ENCODE measurements around the gene FRYL.
"Not testable (repeated sequence)": the region's sequence is repeated elsewhere in the genome, so short reads cannot be mapped to it uniquely, and the experiment has no call there.

The FRYL gene

DNA sequence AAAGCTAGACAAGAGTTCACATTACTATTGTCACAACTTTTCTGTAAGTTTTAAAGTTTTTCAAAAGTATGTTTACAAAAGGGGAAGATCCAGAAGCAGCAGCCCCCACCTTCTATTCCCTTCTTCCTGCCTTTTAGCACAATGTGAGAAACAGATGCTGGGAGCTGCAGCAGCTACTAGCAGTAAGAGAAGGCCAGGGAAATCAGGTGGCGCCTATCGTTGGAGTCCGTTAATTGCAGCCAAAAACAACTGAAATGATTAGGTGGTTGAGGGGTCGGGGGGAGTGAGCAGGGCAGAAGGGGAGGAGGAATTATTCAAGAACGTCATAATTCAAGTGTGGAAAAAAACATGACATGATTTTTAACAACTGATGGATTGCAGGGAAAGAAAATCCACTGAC, 27.4 kb downstream of the FRYL start:
- TF ChIP-seq, protein P1, sequence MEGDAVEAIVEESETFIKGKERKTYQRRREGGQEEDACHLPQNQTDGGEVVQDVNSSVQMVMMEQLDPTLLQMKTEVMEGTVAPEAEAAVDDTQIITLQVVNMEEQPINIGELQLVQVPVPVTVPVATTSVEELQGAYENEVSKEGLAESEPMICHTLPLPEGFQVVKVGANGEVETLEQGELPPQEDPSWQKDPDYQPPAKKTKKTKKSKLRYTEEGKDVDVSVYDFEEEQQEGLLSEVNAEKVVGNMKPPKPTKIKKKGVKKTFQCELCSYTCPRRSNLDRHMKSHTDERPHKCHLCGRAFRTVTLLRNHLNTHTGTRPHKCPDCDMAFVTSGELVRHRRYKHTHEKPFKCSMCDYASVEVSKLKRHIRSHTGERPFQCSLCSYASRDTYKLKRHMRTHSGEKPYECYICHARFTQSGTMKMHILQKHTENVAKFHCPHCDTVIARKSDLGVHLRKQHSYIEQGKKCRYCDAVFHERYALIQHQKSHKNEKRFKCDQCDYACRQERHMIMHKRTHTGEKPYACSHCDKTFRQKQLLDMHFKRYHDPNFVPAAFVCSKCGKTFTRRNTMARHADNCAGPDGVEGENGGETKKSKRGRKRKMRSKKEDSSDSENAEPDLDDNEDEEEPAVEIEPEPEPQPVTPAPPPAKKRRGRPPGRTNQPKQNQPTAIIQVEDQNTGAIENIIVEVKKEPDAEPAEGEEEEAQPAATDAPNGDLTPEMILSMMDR (IDR thresholded peaks at IDR 0.05; ENCODE audit: control extremely low read depth, extremely low read depth, low read depth, missing control alignments): no peak
- no peak for DNase-seq (ENCODE audit: extremely low spot score)
- ChIA-PET POLR2A (no interaction called here), CTCF (interaction anchor here (1.0 to 1.4 kb wide), 2 partner anchors 10 to 47 kb away, joined by 3 read pairs; no protein-coding TSS in a partner anchor)

- ChIA-PET CTCF (interaction anchor here (1.0 to 1.4 kb wide), 4 partner anchors 9 to 48 kb away, joined by 3 to 5 read pairs (median 3); no protein-coding TSS in a partner anchor), POLR2A (no interaction called here)
- TF ChIP-seq, protein P1 (IDR thresholded peaks at IDR 0.05; ENCODE audit: control extremely low read depth, extremely low read depth, low read depth, missing control alignments): no peak
- no peak for DNase-seq (ENCODE audit: extremely low spot score)
These were observed 27.8 kb downstream of the FRYL start for GRCh38 chr4:48752246-48752645.

GRCh38 chr4:48748949-48749596, 31.0 kb downstream of the FRYL start:
- ChIA-PET CTCF (interaction anchor here (0.9 to 1.5 kb wide), 3 partner anchors 8 to 20 kb away, joined by 3 to 4 read pairs (median 4); no protein-coding TSS in a partner anchor), POLR2A (no interaction called here)
- TF ChIP-seq, protein P1 (IDR thresholded peaks at IDR 0.05; ENCODE audit: control extremely low read depth, extremely low read depth, low read depth, missing control alignments): no peak
- DNase-seq (ENCODE audit: extremely low spot score): no peak

DNA sequence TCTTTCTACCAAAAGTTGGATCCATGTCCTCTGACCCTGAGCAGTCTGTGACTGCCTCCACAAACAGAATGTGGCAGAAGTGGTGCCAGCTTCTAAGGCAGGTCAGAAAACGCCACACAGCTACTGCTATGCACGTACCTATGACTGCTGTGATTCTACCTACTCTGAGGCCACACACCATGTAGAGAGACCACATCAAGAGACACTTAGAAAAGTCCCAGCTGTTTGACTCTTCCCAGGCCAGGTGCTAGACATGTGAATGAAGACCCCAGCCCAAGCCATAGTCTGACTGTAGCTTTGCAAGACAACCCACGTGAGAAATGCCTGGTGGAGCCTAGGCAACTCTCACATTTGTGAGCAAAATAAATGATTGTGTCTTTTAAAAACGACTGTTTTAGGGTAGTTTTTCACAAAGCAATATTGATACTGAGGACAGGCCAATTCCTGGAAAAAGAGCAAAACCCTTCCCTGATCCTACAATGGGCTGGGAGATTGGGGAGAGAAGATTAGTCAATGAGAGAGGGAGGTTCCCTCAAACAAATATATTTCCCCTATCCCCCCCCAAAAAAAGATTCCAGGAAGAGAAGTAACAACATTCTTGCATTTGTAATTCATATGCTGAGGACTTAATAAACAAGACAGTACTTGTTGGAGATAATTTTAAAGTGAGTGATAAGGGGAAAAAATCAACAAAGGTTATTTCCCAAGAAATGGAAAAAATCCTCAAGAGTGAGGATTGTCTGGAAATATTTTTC, 33.3 kb downstream of the FRYL start:
- ChIA-PET CTCF (interaction anchor here (1.1 kb wide), 2 partner anchors 10 to 16 kb away, joined by 3 read pairs; no protein-coding TSS in a partner anchor), POLR2A (no interaction called here)
- DNase-seq (ENCODE audit: extremely low spot score): no peak
- TF ChIP-seq, protein P1 (IDR thresholded peaks at IDR 0.05; ENCODE audit: control extremely low read depth, extremely low read depth, low read depth, missing control alignments): no peak

GRCh38 chr4:48745223-48745622, 34.9 kb downstream of the FRYL start:
- DNase-seq (ENCODE audit: extremely low spot score); CTCF ChIA-PET; POLR2A ChIA-PET: not testable (repeated sequence)

GRCh38 chr4:48742412-48742811, 37.7 kb downstream of the FRYL start:
- POLR2A ChIA-PET: interaction anchor here (0.7 kb wide), 1 partner anchor 547 kb away, joined by 6 read pairs; no protein-coding TSS in a partner anchor
- no peak for DNase-seq (ENCODE audit: extremely low spot score)
- CTCF ChIA-PET: interaction anchor here (1.3 kb wide), 1 partner anchor 45 kb away, joined by 3 read pairs; no protein-coding TSS in a partner anchor
- TF ChIP-seq, protein P1 (IDR thresholded peaks at IDR 0.05; ENCODE audit: control extremely low read depth, extremely low read depth, low read depth, missing control alignments): no peak

GRCh38 chr4:48739560-48740019, 40.5 kb downstream of the FRYL start:
- ChIA-PET CTCF (no interaction called here), POLR2A (no interaction called here)
- DNase-seq (ENCODE audit: extremely low spot score): no peak
- TF ChIP-seq, protein P1 (IDR thresholded peaks at IDR 0.05; ENCODE audit: control extremely low read depth, extremely low read depth, low read depth, missing control alignments): no peak
